SK-N-SH treated with all-trans-retinoic acid at 6 μM for 48 hours (cell line): ENCODE data around the gene WDR17.

Experiments used
- ATAC-seq: fragments of 200-7000 bp; cut with Tn5 transposase; 3 replicates; pipeline ENCODE4 v1.9.1; 2020; ENCODE audit warnings: mild to moderate bottlenecking, moderate library complexity
- ARNTL ChIP-seq: fragments of 450-650 bp; formaldehyde crosslinking; IDR thresholded peaks from 2 replicates; pipeline ENCODE4 v1.5.0; 2020; ENCODE audit warnings: low read depth, mild to moderate bottlenecking, moderate library complexity, borderline replicate concordance
- BACH2 ChIP-seq: fragments of 250-450 bp; sonication (Bioruptor Pico); IDR thresholded peaks from 2 replicates; pipeline ENCODE4 v1.9.0; 2021; ENCODE audit warnings: mild to moderate bottlenecking, borderline replicate concordance
- CSDC2 ChIP-seq: fragments of 250-450 bp; sonication (Bioruptor Pico); IDR thresholded peaks from 2 replicates; pipeline ENCODE4 v1.5.0; 2020; ENCODE audit warnings: mild to moderate bottlenecking, moderate library complexity
- ESRRG ChIP-seq: fragments of 250-450 bp; sonication (Bioruptor Pico); IDR thresholded peaks from 2 replicates; pipeline ENCODE4 v1.6.1; 2021; ENCODE audit warnings: mild to moderate bottlenecking
- GLIS3 ChIP-seq: fragments of 250-450 bp; sonication (Bioruptor Pico); IDR thresholded peaks from 2 replicates; pipeline ENCODE4 v1.5.0; 2020; ENCODE audit warnings: mild to moderate bottlenecking, moderate library complexity
- ISL1 ChIP-seq: fragments of 250-450 bp; sonication (Bioruptor Pico); IDR thresholded peaks from 2 replicates; pipeline ENCODE4 v2.1.2; 2022; ENCODE audit warnings: mild to moderate bottlenecking, moderate library complexity
- OSR1 ChIP-seq: fragments of 250-450 bp; sonication (Bioruptor Pico); IDR thresholded peaks from 2 replicates; pipeline ENCODE4 v1.8.0; 2022; ENCODE audit warnings: moderate library complexity, mild to moderate bottlenecking, inconsistent platforms
- PPARA ChIP-seq: fragments of 250-450 bp; sonication (Bioruptor Pico); IDR thresholded peaks from 2 replicates; pipeline ENCODE4 v1.5.0; 2020; ENCODE audit warnings: mild to moderate bottlenecking, borderline replicate concordance
- RARB ChIP-seq: fragments of 250-450 bp; sonication (Bioruptor Pico); IDR thresholded peaks from 2 replicates; pipeline ENCODE4 v1.8.0; 2021; ENCODE audit warnings: mild to moderate bottlenecking, moderate library complexity
- SNAI2 ChIP-seq: fragments of 250-450 bp; sonication (Bioruptor Pico); IDR thresholded peaks from 2 replicates; pipeline ENCODE4 v1.5.0; 2020; ENCODE audit warnings: mild to moderate bottlenecking, moderate library complexity
- TOX ChIP-seq: fragments of 250-450 bp; sonication (Bioruptor Pico); IDR thresholded peaks from 2 replicates; pipeline ENCODE4 v1.8.0; 2021; ENCODE audit warnings: mild to moderate bottlenecking, moderate library complexity, borderline replicate concordance
- ZC3H10 ChIP-seq: fragments of 250-450 bp; sonication (Bioruptor Pico); IDR thresholded peaks from 2 replicates; pipeline ENCODE4 v1.5.1; 2021; ENCODE audit warnings: mild to moderate bottlenecking, moderate library complexity
- ZFP3 ChIP-seq: fragments of 250-450 bp; sonication (Bioruptor Pico); IDR thresholded peaks from 2 replicates; pipeline ENCODE4 v1.5.0; 2020; ENCODE audit warnings: mild to moderate bottlenecking, moderate library complexity
- ZFP30 ChIP-seq: fragments of 450-650 bp; formaldehyde crosslinking; IDR thresholded peaks from 2 replicates; pipeline ENCODE4 v1.5.0; 2022; ENCODE audit warnings: mild to moderate bottlenecking, moderate library complexity
- ZNF565 ChIP-seq: fragments of 450-650 bp; formaldehyde crosslinking; conservative IDR thresholded peaks from 2 replicates; pipeline ENCODE4 v1.5.0; 2020; ENCODE audit warnings: low read depth, mild to moderate bottlenecking, moderate library complexity
- ZNF70 ChIP-seq: fragments of 450-650 bp; formaldehyde crosslinking; IDR thresholded peaks from 2 replicates; pipeline ENCODE4 v1.5.0; 2020; ENCODE audit warnings: mild to moderate bottlenecking, moderate library complexity
- ZNF8 ChIP-seq: fragments of 450-650 bp; formaldehyde crosslinking; IDR thresholded peaks from 2 replicates; pipeline ENCODE4 v1.5.0; 2020; ENCODE audit warnings: mild to moderate bottlenecking, moderate library complexity
- TF ChIP-seq, protein P1 (sequence below): fragments of 250-450 bp; sonication (Bioruptor Pico); IDR thresholded peaks from 2 replicates; pipeline ENCODE4 v1.8.0; 2020; ENCODE audit warnings: mild to moderate bottlenecking, moderate library complexity, borderline replicate concordance
- TF ChIP-seq, protein P2 (sequence below): fragments of 250-450 bp; sonication (Bioruptor Pico); IDR thresholded peaks from 2 replicates; pipeline ENCODE4 v1.5.1; 2020; ENCODE audit warnings: low read depth, mild to moderate bottlenecking, moderate library complexity
- TF ChIP-seq, protein P3 (sequence below): fragments of 250-450 bp; sonication (Bioruptor Pico); IDR thresholded peaks from 2 replicates; pipeline ENCODE4 v1.5.0; 2020; ENCODE audit warnings: mild to moderate bottlenecking, moderate library complexity
- TF ChIP-seq, protein P4 (sequence below): fragments of 250-450 bp; sonication (Bioruptor Pico); IDR thresholded peaks from 2 replicates; pipeline ENCODE4 v1.8.0; 2021; ENCODE audit warnings: low read depth, mild to moderate bottlenecking, moderate library complexity, borderline replicate concordance

WDR17 gene

DNA sequence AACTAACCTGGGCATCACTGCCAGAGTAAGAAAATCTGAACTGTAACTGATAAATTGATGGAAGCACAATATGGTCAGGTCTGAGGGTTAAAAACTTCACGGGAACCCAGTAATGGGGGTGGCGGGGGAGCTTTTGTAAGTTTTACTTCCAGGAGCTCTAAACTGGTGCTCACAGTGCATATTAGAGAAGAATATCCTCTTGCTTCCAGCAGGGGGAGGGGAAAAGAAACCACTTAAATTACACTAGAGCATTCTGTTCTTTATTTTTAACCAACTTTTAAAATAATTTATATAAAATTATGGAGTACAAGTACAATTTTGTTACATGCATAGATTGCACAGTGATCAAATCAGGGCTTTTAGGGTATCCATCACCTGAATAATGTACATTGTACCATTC is 33.7 kb downstream of the WDR17 start:
- TF ChIP-seq ZFP30 (CRISPR knock-in tag) (no peak), OSR1 (CRISPR knock-in tag) (no peak), ZNF565 (CRISPR knock-in tag) (no peak), SNAI2 (CRISPR knock-in tag) (no peak), ZNF70 (CRISPR knock-in tag) (no peak), ZNF8 (no peak), TOX (CRISPR knock-in tag) (no peak), RARB (CRISPR knock-in tag) (no peak), GLIS3 (CRISPR knock-in tag) (no peak), CSDC2 (CRISPR knock-in tag) (no peak), ESRRG (CRISPR knock-in tag) (no peak), BACH2 (CRISPR knock-in tag) (no peak)
- TF ChIP-seq, protein P1, sequence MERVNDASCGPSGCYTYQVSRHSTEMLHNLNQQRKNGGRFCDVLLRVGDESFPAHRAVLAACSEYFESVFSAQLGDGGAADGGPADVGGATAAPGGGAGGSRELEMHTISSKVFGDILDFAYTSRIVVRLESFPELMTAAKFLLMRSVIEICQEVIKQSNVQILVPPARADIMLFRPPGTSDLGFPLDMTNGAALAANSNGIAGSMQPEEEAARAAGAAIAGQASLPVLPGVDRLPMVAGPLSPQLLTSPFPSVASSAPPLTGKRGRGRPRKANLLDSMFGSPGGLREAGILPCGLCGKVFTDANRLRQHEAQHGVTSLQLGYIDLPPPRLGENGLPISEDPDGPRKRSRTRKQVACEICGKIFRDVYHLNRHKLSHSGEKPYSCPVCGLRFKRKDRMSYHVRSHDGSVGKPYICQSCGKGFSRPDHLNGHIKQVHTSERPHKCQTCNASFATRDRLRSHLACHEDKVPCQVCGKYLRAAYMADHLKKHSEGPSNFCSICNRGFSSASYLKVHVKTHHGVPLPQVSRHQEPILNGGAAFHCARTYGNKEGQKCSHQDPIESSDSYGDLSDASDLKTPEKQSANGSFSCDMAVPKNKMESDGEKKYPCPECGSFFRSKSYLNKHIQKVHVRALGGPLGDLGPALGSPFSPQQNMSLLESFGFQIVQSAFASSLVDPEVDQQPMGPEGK (CRISPR knock-in tag): no peak
- TF ChIP-seq, protein P2, sequence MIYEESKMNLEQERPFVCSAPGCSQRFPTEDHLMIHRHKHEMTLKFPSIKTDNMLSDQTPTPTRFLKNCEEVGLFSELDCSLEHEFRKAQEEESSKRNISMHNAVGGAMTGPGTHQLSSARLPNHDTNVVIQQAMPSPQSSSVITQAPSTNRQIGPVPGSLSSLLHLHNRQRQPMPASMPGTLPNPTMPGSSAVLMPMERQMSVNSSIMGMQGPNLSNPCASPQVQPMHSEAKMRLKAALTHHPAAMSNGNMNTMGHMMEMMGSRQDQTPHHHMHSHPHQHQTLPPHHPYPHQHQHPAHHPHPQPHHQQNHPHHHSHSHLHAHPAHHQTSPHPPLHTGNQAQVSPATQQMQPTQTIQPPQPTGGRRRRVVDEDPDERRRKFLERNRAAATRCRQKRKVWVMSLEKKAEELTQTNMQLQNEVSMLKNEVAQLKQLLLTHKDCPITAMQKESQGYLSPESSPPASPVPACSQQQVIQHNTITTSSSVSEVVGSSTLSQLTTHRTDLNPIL: no peak
- TF ChIP-seq, protein P3, sequence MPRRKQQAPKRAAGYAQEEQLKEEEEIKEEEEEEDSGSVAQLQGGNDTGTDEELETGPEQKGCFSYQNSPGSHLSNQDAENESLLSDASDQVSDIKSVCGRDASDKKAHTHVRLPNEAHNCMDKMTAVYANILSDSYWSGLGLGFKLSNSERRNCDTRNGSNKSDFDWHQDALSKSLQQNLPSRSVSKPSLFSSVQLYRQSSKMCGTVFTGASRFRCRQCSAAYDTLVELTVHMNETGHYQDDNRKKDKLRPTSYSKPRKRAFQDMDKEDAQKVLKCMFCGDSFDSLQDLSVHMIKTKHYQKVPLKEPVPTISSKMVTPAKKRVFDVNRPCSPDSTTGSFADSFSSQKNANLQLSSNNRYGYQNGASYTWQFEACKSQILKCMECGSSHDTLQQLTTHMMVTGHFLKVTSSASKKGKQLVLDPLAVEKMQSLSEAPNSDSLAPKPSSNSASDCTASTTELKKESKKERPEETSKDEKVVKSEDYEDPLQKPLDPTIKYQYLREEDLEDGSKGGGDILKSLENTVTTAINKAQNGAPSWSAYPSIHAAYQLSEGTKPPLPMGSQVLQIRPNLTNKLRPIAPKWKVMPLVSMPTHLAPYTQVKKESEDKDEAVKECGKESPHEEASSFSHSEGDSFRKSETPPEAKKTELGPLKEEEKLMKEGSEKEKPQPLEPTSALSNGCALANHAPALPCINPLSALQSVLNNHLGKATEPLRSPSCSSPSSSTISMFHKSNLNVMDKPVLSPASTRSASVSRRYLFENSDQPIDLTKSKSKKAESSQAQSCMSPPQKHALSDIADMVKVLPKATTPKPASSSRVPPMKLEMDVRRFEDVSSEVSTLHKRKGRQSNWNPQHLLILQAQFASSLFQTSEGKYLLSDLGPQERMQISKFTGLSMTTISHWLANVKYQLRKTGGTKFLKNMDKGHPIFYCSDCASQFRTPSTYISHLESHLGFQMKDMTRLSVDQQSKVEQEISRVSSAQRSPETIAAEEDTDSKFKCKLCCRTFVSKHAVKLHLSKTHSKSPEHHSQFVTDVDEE (CRISPR knock-in tag): no peak
- ATAC-seq: no peak

DNA sequence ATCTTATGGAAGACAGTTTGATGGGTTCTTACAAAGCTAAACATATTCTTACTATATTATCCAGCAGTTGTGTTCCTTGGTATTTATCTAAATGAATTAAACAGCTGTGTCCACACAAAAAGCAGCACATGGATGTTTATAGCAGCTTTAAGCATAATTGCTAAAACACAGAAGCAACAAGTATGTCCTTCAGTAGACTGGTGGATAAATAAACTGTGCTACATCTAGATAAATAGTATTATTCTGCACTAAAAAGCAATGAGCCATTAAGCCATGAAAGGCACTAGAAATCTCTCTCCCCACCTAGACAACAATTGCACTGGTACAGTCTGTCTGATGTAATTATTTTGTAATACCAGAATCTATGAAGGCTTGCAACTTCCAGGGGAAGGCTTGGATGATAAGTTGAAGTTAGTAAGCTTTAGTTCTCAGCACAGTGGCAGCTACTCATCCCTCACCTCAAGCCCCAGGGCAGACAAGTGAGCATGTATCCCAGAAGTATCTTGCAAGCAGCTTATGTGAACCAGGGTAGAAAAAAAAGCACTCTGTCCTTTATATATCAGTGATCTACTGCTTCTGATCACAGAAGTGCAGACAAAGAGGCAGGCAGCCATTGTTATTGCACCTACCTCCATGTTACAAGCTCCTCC is 36.9 kb downstream of the WDR17 start:
- ATAC-seq: no peak
- TF ChIP-seq ZC3H10 (no peak), PPARA (CRISPR knock-in tag) (no peak), ZFP3 (CRISPR knock-in tag) (no peak), TOX (CRISPR knock-in tag) (no peak), ISL1 (CRISPR knock-in tag) (no peak), ZNF70 (CRISPR knock-in tag) (no peak), CSDC2 (CRISPR knock-in tag) (no peak), SNAI2 (CRISPR knock-in tag) (no peak), ARNTL (no peak), RARB (CRISPR knock-in tag) (no peak)
- TF ChIP-seq, protein P3 (CRISPR knock-in tag): no peak
- TF ChIP-seq, protein P4, sequence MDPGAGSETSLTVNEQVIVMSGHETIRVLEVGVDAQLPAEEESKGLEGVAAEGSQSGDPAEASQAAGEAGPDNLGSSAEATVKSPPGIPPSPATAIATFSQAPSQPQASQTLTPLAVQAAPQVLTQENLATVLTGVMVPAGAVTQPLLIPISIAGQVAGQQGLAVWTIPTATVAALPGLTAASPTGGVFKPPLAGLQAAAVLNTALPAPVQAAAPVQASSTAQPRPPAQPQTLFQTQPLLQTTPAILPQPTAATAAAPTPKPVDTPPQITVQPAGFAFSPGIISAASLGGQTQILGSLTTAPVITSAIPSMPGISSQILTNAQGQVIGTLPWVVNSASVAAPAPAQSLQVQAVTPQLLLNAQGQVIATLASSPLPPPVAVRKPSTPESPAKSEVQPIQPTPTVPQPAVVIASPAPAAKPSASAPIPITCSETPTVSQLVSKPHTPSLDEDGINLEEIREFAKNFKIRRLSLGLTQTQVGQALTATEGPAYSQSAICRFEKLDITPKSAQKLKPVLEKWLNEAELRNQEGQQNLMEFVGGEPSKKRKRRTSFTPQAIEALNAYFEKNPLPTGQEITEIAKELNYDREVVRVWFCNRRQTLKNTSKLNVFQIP (CRISPR knock-in tag): no peak
- TF ChIP-seq, protein P1 (CRISPR knock-in tag): no peak
- TF ChIP-seq, protein P2: no peak
